Endothelial cell (in vitro differentiated cells): Measurements from ENCODE around the gene FAM110A. TPM values are rescaled to one million over a fixed set of nuclear protein-coding genes. Genes with fewer than 3 reads are reported as not detected.

Experiments used
- DNase-seq: peaks from one replicate; pipeline ENCODE4 v3.0.0; 2021; ENCODE audit warnings: low spot score
- H3K27ac Mint-ChIP-seq: one replicate; pipeline ENCODE4 v1.8.0; 2021; ENCODE audit warnings: mixed read lengths, inconsistent platforms; ENCODE audit not compliant: unreplicated experiment
- H3K27me3 Mint-ChIP-seq: one replicate; pipeline ENCODE4 v1.8.0; 2021; ENCODE audit warnings: mild to moderate bottlenecking, moderate library complexity, mixed read lengths, inconsistent platforms; ENCODE audit not compliant: unreplicated experiment
- H3K36me3 Mint-ChIP-seq: one replicate; pipeline ENCODE4 v1.8.0; 2021; ENCODE audit warnings: mild to moderate bottlenecking, low read depth, mixed read lengths, inconsistent platforms; ENCODE audit not compliant: unreplicated experiment
- H3K4me1 Mint-ChIP-seq: one replicate; pipeline ENCODE4 v1.8.0; 2021; ENCODE audit warnings: mild to moderate bottlenecking, mixed read lengths, inconsistent platforms; ENCODE audit not compliant: unreplicated experiment
- H3K4me3 Mint-ChIP-seq: one replicate; pipeline ENCODE4 v1.8.0; 2021; ENCODE audit warnings: mild to moderate bottlenecking, mixed read lengths, inconsistent platforms; ENCODE audit not compliant: unreplicated experiment
- H3K9me3 Mint-ChIP-seq: one replicate; pipeline ENCODE4 v1.8.0; 2021; ENCODE audit warnings: mixed read lengths, inconsistent platforms; ENCODE audit not compliant: unreplicated experiment
- total RNA-seq: library from RNA; stranded (reverse); fragmentation: NEBNext Ultra II Directional; extraction: Animal tissue kit (Norgen Biotek cat#: 25700); gene quantifications from one replicate; pipeline ENCODE4 v1.2.1, GENCODE V29; 2021; ENCODE audit not compliant: unreplicated experiment
- TF ChIP-seq, protein P1 (sequence below): fragments of 200-600 bp; sonication (generic); IDR thresholded peaks from one replicate; pipeline ENCODE4 v1.5.0; 2021; ENCODE audit warnings: antibody characterized with exemption; ENCODE audit not compliant: unreplicated experiment

FAM110A gene
- total RNA-seq, 1 donor from 2014 or later: 7.2 TPM

DNA sequence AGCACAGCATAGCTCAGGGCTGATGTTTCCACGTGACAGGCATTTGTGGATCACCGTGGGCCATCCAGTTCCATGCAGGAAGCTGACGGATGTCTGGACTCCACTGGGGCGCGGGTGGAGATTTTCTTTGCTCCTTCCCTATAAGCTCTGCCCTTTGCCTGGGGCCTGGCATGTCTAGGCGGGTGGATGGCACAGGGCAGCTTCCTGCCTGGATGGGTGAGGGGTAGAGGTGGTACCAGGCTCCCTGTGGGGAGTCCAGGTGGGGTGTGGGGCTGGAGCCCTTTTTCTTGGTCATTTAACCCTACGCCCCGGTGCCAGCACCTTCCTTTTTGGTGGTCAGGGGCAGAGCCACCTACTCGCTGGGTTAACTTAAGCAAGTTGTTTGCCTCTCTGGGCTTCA is 10.4 kb downstream of the FAM110A start:
- no peaks in the 10 kb centered on the region for H3K9me3 Mint-ChIP-seq
- peaks cover 3% of the 10 kb centered on the region for H3K36me3 Mint-ChIP-seq
- TF ChIP-seq, protein P1, sequence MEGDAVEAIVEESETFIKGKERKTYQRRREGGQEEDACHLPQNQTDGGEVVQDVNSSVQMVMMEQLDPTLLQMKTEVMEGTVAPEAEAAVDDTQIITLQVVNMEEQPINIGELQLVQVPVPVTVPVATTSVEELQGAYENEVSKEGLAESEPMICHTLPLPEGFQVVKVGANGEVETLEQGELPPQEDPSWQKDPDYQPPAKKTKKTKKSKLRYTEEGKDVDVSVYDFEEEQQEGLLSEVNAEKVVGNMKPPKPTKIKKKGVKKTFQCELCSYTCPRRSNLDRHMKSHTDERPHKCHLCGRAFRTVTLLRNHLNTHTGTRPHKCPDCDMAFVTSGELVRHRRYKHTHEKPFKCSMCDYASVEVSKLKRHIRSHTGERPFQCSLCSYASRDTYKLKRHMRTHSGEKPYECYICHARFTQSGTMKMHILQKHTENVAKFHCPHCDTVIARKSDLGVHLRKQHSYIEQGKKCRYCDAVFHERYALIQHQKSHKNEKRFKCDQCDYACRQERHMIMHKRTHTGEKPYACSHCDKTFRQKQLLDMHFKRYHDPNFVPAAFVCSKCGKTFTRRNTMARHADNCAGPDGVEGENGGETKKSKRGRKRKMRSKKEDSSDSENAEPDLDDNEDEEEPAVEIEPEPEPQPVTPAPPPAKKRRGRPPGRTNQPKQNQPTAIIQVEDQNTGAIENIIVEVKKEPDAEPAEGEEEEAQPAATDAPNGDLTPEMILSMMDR: no peak
- H3K4me3 Mint-ChIP-seq: no peak overlapping the region
- no peak overlapping the region for H3K27ac Mint-ChIP-seq
- peaks cover 13% of the 10 kb centered on the region for H3K27me3 Mint-ChIP-seq
- peaks cover 27% of the 10 kb centered on the region for H3K4me1 Mint-ChIP-seq
- DNase-seq: no peak

DNA sequence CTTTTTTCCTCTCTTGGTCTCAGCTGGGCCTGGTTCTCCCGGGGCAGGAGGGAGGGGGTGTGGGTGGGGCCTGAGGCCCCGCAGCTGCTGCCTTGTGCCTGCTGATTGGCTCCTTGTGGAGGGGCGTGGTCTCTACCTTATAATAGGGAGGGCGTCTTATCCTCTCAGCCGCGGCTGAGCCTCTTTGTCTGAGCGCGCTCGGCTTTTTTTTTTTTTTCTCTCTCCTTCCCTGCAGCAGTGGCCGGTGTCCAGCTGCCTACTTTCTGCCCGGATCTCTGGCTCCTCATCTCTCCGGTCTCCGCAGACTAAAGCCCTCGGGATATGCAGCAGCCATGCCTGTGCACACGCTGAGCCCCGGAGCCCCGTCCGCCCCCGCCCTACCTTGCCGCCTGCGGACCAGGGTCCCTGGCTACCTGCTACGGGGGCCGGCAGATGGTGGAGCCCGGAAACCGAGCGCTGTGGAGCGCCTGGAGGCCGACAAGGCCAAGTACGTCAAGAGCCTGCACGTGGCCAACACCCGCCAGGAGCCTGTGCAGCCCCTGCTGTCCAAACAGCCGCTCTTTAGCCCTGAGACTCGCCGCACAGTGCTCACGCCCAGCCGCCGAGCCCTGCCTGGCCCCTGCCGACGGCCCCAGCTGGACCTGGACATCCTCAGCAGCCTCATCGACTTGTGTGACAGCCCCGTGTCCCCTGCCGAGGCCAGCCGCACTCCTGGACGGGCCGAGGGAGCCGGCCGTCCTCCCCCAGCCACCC is 11.1 kb downstream of the FAM110A start:
- peaks cover 13% of the 10 kb centered on the region for H3K27me3 Mint-ChIP-seq
- no peaks in the 10 kb centered on the region for H3K36me3 Mint-ChIP-seq
- TF ChIP-seq, protein P1: no peak
- no peak overlapping the region for H3K27ac Mint-ChIP-seq
- DNase-seq: peak; percentile 77
- peaks cover 27% of the 10 kb centered on the region for H3K4me1 Mint-ChIP-seq
- peak overlapping the region; percentile 77 for H3K4me3 Mint-ChIP-seq
- no peaks in the 10 kb centered on the region for H3K9me3 Mint-ChIP-seq

DNA sequence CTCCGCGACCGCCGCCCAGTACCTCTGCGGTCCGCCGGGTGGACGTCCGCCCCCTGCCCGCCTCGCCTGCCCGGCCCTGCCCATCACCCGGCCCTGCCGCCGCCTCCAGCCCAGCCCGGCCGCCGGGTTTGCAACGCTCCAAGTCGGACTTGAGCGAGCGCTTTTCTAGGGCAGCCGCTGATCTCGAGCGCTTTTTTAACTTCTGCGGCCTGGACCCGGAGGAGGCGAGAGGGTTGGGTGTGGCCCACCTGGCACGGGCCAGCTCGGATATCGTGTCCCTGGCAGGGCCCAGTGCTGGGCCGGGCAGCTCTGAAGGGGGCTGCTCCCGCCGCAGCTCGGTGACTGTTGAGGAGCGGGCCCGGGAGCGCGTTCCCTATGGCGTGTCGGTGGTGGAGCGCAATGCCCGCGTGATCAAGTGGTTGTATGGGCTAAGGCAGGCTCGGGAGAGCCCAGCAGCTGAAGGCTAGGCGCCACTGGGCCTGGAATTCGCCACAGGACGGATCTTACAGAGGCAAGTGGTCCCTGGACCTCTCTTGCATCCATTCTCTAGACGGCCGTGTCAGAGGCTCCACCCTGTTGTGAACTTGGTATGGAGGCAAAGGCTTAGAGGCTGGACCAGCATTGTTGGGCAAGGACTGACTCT is 11.8 kb downstream of the FAM110A start:
- peak overlapping the region; percentile 65 for H3K4me3 Mint-ChIP-seq
- peaks cover 9% of the 10 kb centered on the region for H3K27me3 Mint-ChIP-seq
- TF ChIP-seq, protein P1: no peak
- peaks cover 27% of the 10 kb centered on the region for H3K4me1 Mint-ChIP-seq
- no peak for DNase-seq
- H3K36me3 Mint-ChIP-seq: no peaks in the 10 kb centered on the region
- no peak overlapping the region for H3K27ac Mint-ChIP-seq
- no peaks in the 10 kb centered on the region for H3K9me3 Mint-ChIP-seq

DNA sequence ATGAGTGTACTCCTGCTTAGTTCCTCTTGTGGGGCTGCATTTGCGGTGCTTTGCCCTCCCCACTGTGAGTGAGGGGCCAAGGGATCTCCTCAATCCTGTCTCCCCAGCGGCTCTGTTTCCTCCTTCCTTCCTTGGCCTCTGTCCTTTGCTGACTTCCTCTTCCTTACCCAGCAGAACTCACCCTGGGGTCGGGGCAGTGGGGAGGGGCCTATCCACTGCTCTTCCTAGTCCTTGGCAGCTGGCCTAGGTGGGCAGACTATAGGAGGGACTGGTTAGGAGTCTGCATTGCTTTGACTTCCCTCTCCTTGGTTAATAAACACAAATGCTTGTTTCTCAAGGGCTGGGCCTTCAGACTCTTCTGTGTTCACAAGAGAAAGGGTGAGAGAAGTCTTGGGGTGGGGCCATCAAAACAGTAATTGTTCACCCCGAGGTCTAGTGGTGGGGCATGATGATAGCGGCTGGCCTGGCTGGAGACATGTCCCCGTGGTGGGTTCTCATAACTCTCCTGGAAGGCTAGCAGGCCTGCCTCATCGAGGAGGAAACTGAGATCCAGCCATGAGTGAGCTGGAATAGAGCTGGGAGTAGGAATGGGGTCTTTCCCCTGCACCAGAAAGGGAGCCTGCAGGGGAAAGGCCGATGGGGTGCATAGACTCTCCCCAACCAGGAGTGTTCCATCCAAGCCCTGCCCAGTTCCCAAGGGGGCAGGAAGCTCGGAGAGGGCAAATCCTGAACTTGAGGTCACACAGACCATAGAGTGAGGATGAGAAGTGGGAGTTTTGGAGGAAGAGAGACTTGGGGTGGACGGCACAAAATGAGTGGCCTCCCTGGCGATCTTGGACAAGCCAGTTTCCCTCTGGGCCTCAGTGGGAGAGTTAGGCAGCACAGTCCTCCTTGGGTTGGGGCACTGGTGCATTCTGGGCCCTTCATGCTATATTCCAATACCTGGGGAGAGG is 12.7 kb downstream of the FAM110A start:
- Mint-ChIP-seq H3K4me1 (peaks cover 28% of the 10 kb centered on the region), H3K4me3 (peak overlapping the region; percentile 74), H3K36me3 (no peaks in the 10 kb centered on the region), H3K27ac (peak overlapping the region; percentile 13), H3K9me3 (no peaks in the 10 kb centered on the region), H3K27me3 (peaks cover 6% of the 10 kb centered on the region)
- TF ChIP-seq, protein P1: no peak
- no peak for DNase-seq
